Esophagus muscularis mucosa (tissue), 4 donors: Measurements from ENCODE around the gene MITF. TPM values are rescaled to one million over a fixed set of nuclear protein-coding genes. Genes with fewer than 3 reads are reported as not detected.

ENCODE experiments used
- DNase-seq: peaks from one replicate; pipeline ENCODE4 v3.0.0-alpha.2; 2017; ENCODE audit errors: extremely low spot score
- H3K27ac ChIP-seq, 4 donors: fragments of 200-600 bp; sonication (generic); replicated peaks in 1 of 4; 1 replicate in 3 of 4; 2 replicates in 1 of 4; pipeline ENCODE4 v1.5.1; 2016 to 2019; ENCODE audit warnings: mild to moderate bottlenecking in 1 of 4
- H3K27me3 ChIP-seq, 4 donors: fragments of 200-600 bp; sonication (generic); one replicate each; pipeline versions ENCODE4 v1.5.1 to v1.6.0; 2016 to 2019
- H3K36me3 ChIP-seq, 4 donors: fragments of 200-600 bp; sonication (generic); one replicate each; pipeline ENCODE4 v1.5.1; 2016 to 2019
- H3K4me1 ChIP-seq, 4 donors: fragments of 200-600 bp; sonication (generic); one replicate each; pipeline ENCODE4 v1.5.1; 2016 to 2019
- H3K4me3 ChIP-seq, 4 donors: fragments of 200-600 bp; sonication (generic); 1 replicate in 2 of 4; 2 replicates in 2 of 4; pipeline ENCODE4 v1.5.1; 2016 to 2019; ENCODE audit warnings: mild to moderate bottlenecking in 4 of 4, moderate library complexity in 1 of 4
- H3K9me3 ChIP-seq, 4 donors: fragments of 200-600 bp; sonication (generic); 1 replicate in 3 of 4; 2 replicates in 1 of 4; pipeline ENCODE4 v1.5.1; 2016 to 2019
- CTCF ChIP-seq, 3 experiments: fragments of 200-600 bp in 2 of 3; fragments of 450-650 bp in 1 of 3; sonication (generic) in 2 of 3; IDR thresholded peaks; one replicate each; pipeline ENCODE4 v1.5.1; 2017 to 2019; ENCODE audit warnings: antibody characterized with exemption in 3 of 3, mild to moderate bottlenecking in 2 of 3, moderate library complexity in 1 of 3
- EP300 ChIP-seq: sonication (generic); formaldehyde crosslinking; IDR thresholded peaks from one replicate; pipeline ENCODE4 v1.6.1; 2017; ENCODE audit warnings: antibody characterized with exemption
- POLR2A ChIP-seq: fragments of 450-650 bp; IDR thresholded peaks from one replicate; pipeline ENCODE4 v1.6.1; 2017; ENCODE audit warnings: antibody characterized with exemption, moderate library complexity, mild to moderate bottlenecking, low read depth
- POLR2AphosphoS5 ChIP-seq, 2 donors: sonication (generic); formaldehyde crosslinking; IDR thresholded peaks; one replicate each; pipeline ENCODE4 v1.6.1; 2017; ENCODE audit warnings: antibody characterized with exemption in 2 of 2
- whole genome bisulfite sequencing: methylation state at CpG from one replicate; pipeline ENCODE4 v1.1.5; 2018; 5-methylcytosine and 5-hydroxymethylcytosine counted together
- intact Hi-C: fragments of 100-400 bp; cut with DNase I; formaldehyde crosslinking; loops from one replicate; pipeline ENCODE4 v1.15.1; 2023
- total RNA-seq, 4 donors: library from RNA; depleted of rRNA; stranded (reverse); fragments of >200 nt; gene quantifications; one replicate each; pipeline versions ENCODE4 v1.1.0 to v1.2.1, GENCODE V29; 2016

Gene MITF
- total RNA-seq, 4 donors from 2014 or later, result 68.1 to 141 (median 81.2) TPM

- no peaks in the 10 kb centered on the region for H3K9me3 ChIP-seq
- 93% methylated on average over 3 of the region's 3 CpGs for WGBS
- no peak overlapping the region for H3K4me3 ChIP-seq
- no peak for DNase-seq
- TF ChIP-seq POLR2A, result no peak
- no peak for TF ChIP-seq EP300
- no peak for TF ChIP-seq CTCF (IDR thresholded peaks at IDR 0.05)
- no peak for TF ChIP-seq POLR2AphosphoS5 (IDR thresholded peaks at IDR 0.05)
- H3K27me3 ChIP-seq, result no peaks in the 10 kb centered on the region
- intact Hi-C loops, result no loop called here
- H3K27ac ChIP-seq, result no peak overlapping the region
- peaks cover 0 to 45% (median 17%) of the 10 kb centered on the region in 4 donors for H3K36me3 ChIP-seq
- peaks cover 0 to 13% (median 5%) of the 10 kb centered on the region in 4 donors for H3K4me1 ChIP-seq
Measured at GRCh38 chr3:69938931-69939330, 199.7 kb downstream of the MITF start.

DNA sequence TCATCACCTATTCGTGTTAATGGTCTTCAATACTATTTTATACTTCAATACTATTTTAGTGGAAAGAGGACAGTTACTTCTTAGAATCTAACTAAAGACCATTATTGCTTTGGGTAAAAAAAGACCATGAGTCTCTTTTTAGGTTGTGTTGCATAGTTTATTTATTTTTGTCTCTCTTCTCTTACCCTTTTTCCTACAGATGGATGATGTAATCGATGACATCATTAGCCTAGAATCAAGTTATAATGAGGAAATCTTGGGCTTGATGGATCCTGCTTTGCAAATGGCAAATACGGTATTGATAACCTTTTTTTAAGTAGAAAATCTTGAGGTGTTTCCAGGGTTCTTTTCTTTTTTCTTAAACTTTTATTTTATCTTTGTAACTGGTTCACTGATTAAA, 201.8 kb downstream of the MITF start:
- no peak overlapping the region for H3K4me3 ChIP-seq
- peaks cover 0 to 9% (median 4%) of the 10 kb centered on the region in 4 donors for H3K4me1 ChIP-seq
- intact Hi-C loops, result loop anchor here (10.0 kb wide), 1 partner anchor 146 kb away; no protein-coding TSS in a partner anchor
- no peak overlapping the region for H3K27ac ChIP-seq
- 92% methylated on average over 3 of the region's 3 CpGs for whole genome bisulfite sequencing
- peaks cover 0 to 55% (median 18%) of the 10 kb centered on the region in 4 donors for H3K36me3 ChIP-seq
- DNase-seq, result no peak
- TF ChIP-seq POLR2A, result no peak
- TF ChIP-seq EP300, result no peak
- no peak for TF ChIP-seq POLR2AphosphoS5 (IDR thresholded peaks at IDR 0.05)
- TF ChIP-seq CTCF (IDR thresholded peaks at IDR 0.05), result no peak
- no peaks in the 10 kb centered on the region for H3K9me3 ChIP-seq
- H3K27me3 ChIP-seq, result no peaks in the 10 kb centered on the region

- intact Hi-C loops, result loop anchor here (10.0 kb wide), 1 partner anchor 147 kb away; no protein-coding TSS in a partner anchor
- TF ChIP-seq EP300 (no peak), POLR2AphosphoS5 (IDR thresholded peaks at IDR 0.05) (no peak), POLR2A (no peak), CTCF (IDR thresholded peaks at IDR 0.05) (no peak)
- Histone ChIP-seq H3K4me1 (peaks cover 0 to 4% (median 2%) of the 10 kb centered on the region in 4 donors), H3K27me3 (no peaks in the 10 kb centered on the region), H3K4me3 (no peak overlapping the region), H3K36me3 (peaks cover 0 to 59% (median 18%) of the 10 kb centered on the region in 4 donors), H3K9me3 (no peaks in the 10 kb centered on the region), H3K27ac (no peak overlapping the region)
- no peak for DNase-seq
- WGBS, result 84% methylated on average over 3 of the region's 3 CpGs
Measured at GRCh38 chr3:69941439-69942176, 202.3 kb downstream of the MITF start.

DNA sequence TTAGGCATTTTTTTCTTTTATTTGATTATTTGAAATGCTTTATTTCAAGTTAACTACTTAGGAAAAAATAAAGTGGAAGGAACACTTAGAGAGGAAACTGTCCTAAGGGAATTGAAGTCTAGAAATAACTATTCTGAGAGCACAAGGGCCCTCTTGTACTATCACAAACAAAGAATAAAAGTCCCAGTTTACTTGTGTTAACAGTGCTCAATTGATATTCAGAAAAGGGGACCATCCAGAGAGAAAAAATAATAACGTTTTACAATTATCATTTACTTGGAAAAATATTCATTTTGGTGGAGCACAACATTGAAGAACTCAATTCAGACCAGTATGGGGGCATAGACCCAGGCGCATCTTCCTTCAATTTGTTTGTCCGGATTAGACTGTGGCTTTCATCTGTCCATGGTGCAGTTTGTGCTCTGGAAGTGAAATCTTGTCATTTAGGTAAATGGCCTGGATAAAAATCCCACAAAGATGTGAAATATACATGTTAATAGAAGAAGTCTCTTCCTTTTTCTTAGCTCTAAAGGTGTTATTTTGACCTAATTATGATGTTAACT, 205.7 kb downstream of the MITF start:
- Histone ChIP-seq H3K9me3 (no peaks in the 10 kb centered on the region), H3K27ac (no peak overlapping the region), H3K27me3 (no peaks in the 10 kb centered on the region), H3K4me1 (peaks cover 7 to 8% (median 8%) of the 10 kb centered on the region in 4 donors), H3K4me3 (no peak overlapping the region), H3K36me3 (peaks cover 7 to 54% (median 24%) of the 10 kb centered on the region in 4 donors)
- intact Hi-C loops, result loop anchor here (5.0 to 10.0 kb wide), 2 partner anchors 150 to 643 kb away; no protein-coding TSS in a partner anchor
- DNase-seq, result no peak
- no peak for TF ChIP-seq POLR2AphosphoS5 (IDR thresholded peaks at IDR 0.05)
- no peak for TF ChIP-seq POLR2A
- no peak for TF ChIP-seq EP300
- no peak for TF ChIP-seq CTCF (IDR thresholded peaks at IDR 0.05)
- 75% methylated on average over 3 of the region's 3 CpGs for WGBS
